Stimulated activated CD4-positive, alpha-beta T cell treated with anti-CD3 and anti-CD28 coated beads, TNF-alpha, amount 100 ng/mL, for 48 hours (primary cell): Measurements from ENCODE around the gene CDC37L1.
"Not testable (repeated sequence)": the region's sequence is repeated elsewhere in the genome, so short reads cannot be mapped to it uniquely, and the experiment has no call there.

ENCODE experiments used
- DNase-seq, 3 donors: peaks; one replicate each; pipeline ENCODE4 v3.0.0-alpha.2; 2020; ENCODE audit warnings: low read depth in 3 of 3

Gene CDC37L1

GRCh38 chr9:4679268-4680172 lies at the start of gene CDC37L1:
Gene CDC37L1 (plus strand): TSS chr9:4679569. CDS start chr9:4679768, 199 bp downstream.
- peak; percentile 95 to 99 (median 98) for DNase-seq

DNA sequence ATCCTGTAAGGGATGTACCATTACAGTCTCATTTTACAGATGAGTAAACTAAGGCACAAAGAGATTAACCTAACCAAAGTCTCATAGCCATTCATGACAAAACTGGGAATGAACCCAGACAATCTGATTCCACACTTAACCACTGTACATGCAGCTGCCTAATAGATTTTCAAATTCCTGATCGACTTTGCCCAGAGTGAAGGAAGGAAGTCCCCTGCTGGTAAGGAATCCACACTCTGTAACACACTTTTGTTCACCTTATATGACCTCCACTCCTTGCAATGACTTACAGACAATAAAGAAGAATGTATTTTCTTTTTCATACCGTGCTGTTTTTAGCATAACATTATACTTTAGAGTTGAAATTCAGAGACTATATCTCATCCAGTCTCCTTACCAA lies 48.5 kb upstream of the CDC37L1 start:
- DNase-seq: no peak

GRCh38 chr9:4638968-4639367 lies 40.4 kb upstream of the CDC37L1 start:
- no peak for DNase-seq

DNA sequence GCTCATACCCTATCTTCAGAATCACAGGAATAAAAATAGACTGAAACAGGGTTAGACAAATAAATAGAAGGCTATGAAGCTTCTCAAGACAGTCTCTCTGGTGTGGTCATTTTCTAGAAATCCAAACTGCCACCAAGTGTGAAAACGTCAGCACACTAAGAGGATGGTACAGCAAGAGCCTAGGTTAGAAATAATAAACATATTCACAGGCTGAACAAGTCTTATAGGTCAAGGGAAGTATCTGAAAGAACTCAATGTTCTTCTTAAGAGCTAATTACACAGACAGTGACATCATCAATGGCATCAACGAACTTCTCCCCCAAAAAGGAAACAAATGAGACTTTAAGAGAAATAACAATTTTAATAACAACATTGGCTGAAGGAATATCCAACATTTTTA lies 39.9 kb upstream of the CDC37L1 start:
- DNase-seq: no peak

GRCh38 chr9:4640027-4640426 lies 39.3 kb upstream of the CDC37L1 start:
- DNase-seq: no peak

GRCh38 chr9:4642351-4642750 lies 37.0 kb upstream of the CDC37L1 start:
- DNase-seq: no peak

GRCh38 chr9:4654084-4654483 lies 25.3 kb upstream of the CDC37L1 start:
- no peak for DNase-seq

DNA sequence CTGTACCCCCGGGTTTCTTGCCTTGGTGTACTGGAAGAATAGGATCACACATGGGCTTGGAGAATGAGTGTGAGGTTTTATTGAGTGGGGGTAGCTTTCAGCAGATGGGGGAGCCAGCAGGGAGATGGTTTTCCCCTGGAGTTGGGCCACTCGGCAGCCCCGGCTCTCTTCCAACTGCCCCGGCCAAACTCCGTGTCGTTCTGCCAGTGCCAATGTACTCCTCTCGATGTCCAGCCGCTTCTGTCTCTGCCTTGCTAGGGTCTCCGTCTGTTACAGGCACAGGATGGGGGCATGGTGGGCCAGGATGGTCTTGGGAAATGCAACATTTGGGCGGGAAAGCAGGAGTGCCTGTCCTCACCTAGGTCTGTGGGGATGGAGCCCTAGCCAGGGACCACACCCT lies 24.8 kb upstream of the CDC37L1 start:
- no peak for DNase-seq

DNA sequence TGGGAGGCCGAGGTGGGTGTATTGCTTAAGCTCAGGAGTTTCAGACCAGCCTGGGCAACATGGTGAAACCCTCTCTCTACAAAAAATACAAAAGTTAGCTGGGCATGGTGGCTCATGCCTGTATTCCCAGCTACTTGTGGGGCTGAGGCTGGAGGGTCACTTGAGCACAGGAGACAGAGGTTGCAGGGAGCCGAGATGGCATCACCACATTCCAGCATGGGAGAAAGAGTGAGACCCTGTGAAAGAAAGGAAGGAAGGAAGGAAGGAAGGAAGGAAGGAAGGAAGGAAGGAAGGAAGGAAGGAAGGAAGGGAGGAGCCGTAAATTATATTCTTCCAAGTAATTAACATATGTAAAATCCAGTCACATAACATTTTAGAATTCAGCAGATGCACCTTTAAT lies 23.2 kb upstream of the CDC37L1 start:
- not testable (repeated sequence) for DNase-seq

DNA sequence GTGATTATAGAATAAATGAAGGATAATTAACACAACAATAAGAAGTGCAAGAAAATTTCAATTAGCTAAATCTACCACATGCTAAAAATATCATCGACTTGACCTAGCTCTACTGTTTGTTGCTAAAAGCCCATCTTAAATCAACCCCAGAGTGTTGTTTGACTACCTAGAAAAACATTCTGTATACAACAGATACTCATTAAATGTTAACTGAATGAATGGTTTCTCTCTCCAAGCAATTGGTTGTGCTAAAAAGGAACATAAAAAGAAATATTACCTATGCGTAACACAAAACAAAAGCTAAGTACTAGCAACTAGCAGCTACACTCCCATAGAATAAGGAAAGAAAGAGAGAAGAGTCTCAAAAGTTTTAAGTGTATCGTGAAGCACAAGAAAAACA lies 22.7 kb upstream of the CDC37L1 start:
- DNase-seq: no peak

DNA sequence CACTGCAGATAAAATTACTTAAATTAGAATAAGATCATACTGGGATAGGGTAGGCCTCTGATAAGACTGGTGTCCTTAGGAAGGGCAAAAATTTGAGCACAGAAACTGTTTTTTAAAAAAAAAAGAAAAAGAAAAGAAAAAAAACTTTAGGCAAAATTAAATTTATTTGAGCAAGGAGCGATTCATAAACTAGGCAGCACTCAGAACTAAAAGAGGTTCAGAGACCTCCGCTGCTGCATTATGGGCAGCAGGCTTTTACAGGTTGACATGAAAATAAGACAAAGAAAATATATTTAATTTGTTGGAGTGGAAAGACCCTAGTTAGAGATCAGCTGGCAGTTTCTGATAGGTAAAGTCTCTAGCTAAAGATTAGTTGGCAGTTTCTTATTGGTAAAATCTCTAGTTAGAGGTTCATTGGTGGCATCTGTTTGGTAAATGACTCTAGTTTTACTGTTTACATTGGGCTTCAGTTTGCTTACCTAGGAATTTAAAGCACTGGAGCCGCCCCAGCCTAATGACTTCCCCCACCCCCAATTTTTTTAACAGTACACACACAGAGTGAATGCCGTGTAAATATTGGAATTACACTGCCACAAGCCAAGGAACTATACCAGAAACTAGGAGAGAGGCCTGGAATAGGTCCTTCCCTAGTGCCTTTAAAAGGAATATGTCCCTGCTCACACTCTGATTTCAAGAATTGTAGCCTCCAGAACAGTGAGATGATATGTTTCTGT lies 21.8 kb upstream of the CDC37L1 start:
- no peak for DNase-seq

DNA sequence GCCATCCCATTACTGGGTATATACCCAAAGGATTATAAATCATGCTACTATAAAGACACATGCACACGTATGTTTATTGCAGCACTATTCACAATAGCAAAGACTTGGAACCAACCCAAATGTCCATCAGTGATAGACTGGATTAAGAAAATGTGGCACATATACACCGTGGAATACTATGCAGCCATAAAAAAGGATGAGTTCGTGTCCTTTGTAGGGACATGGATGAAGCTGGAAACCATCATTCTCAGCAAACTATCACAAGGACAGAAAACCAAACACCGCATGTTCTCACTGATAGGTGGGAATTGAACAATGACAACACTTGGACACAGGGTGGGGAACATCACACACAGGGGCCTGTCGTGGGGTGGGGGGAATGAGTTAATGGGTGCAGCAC lies 18.7 kb upstream of the CDC37L1 start:
- not testable (repeated sequence) for DNase-seq

GRCh38 chr9:4661165-4661564 lies 18.2 kb upstream of the CDC37L1 start:
- no peak for DNase-seq

GRCh38 chr9:4661611-4662010 lies 17.8 kb upstream of the CDC37L1 start:
- DNase-seq: no peak

- peak; percentile 57 to 58 (median 58) for DNase-seq
Observed at GRCh38 chr9:4662108-4662988, 17.0 kb upstream of the CDC37L1 start, which contains the start of gene PLPP6. Gene PLPP6 (plus strand): TSS chr9:4662294. CDS start chr9:4662376, 82 bp downstream.

DNA sequence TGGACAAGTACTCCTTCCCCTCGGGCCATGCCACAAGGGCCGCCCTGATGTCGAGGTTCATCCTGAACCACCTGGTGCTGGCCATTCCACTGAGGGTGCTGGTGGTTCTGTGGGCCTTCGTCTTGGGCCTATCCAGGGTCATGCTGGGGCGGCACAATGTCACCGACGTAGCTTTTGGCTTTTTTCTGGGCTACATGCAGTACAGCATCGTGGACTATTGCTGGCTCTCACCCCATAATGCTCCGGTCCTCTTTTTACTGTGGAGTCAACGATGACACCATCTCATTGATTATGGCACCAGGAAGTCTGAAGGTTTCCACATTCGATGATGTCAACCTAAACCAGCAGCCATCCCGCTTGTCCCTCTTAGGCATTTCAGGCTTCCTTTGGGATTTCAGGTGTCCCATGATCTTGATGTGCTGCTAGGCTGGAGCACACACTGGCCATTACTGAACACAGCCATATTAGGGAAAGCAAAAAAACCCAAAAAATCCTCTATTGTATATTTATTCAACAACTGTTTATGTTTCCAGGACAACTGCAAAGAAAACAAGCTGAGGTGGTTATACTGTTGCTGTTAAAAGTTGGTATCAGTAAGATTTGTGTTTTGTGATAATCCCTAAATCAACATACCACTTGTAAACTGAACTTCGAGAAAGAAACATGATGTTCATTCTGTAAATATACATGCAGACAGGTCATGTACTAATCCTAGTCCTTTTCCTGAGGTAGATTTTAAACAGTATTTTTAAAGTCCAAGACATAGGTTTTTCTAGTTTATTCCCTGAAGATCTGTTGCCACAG lies 16.2 kb upstream of the CDC37L1 start:
- no peak for DNase-seq

DNA sequence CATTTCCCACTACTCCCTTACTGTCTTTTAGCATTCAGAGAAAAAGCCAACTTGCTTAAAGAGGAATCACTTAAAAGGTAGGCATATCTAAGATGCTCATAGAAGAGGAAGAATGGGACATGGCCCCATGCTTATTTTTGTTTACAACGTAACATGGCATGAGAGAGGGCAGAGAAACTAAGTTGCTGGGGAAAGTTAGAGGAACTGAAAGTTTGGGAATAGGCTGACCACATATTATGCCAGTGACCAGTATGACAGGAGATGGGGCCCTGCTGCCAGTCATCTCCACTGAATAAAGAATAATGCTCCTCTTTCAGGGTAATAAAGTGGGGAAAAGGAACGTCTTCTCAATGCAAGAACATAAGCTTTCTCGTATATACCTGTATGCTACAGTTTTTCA lies 15.4 kb upstream of the CDC37L1 start:
- DNase-seq: no peak

GRCh38 chr9:4665357-4665756 lies 14.0 kb upstream of the CDC37L1 start:
- DNase-seq: no peak

DNA sequence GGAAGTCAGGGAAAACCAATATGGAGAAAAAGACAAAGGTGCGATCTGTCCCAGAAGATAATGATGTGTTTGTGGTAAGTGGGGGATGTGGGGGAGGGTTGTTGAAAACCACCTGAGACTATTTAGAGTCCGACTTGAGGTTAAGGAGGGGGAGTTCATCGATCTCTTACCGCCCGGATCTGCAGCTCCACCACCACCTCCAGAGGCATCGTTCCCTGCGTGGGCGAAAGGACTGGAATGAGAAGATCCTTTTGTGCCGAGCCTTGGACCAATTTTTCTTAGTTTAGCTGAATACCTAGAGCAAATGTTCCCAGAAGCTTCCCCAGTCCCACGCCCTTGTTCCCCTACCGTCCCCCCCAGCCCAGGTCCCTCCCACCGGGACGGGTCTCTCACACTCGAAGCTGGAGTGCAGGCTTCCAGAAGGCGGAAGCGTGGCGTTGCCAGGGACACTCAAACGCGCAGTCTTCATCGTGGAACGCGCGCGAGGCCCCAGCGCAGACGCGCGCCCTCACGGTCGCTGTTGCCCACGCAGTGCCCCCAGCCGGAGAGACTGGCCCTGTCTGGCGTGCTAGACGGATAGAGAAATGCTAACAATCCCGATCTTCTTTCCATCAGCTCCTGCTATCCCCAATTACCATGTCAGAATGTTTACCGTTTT lies 13.2 kb upstream of the CDC37L1 start, which contains the start of gene SPATA6L:
SPATA6L (minus strand) TSS at position 439 of the 658 bp plus-strand sequence; CDS start at position 209, 230 bp downstream.
- DNase-seq: peak in 2 of 3 donors; percentile 14 to 17

DNA sequence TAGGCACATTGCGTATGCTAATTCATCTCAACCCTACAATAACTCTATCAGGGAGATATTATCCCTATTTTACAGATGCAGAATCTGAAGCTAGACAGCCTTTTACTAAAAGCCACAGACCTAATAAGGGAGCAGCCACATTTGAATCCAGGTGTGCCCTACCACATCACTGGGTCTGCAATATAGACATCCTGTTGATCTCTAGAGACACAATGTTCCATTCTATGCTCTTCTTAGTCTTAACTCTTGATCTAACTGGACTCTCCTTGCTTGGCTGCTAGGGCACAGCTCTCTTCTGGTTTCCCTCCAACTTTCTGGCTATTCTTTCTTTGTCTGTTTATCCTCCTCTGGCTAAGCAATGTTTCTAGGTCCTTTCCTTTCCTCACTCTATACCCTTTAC lies 11.7 kb upstream of the CDC37L1 start:
- no peak for DNase-seq
